Measurements from ENCODE around the gene RNF186.

RNF186 gene

GRCh38 chr1:19764848-19765247 lies 50.2 kb downstream of the RNF186 start:
- DNase-seq (ENCODE audit: low read depth, low spot score): no peak
